GM23338 (cell line): ENCODE data around the gene FCSK. TPM values are rescaled to one million over a fixed set of nuclear protein-coding genes. Genes with fewer than 3 reads are reported as not detected.

Experiments used
- ATAC-seq: fragments of 200-7000 bp; cut with Tn5 transposase; 3 replicates; pipeline ENCODE4 v1.9.1; 2020
- DNase-seq: peaks from one replicate; pipeline ENCODE4 v3.0.0-alpha.2; 2015; ENCODE audit warnings: low spot score
- H2AFZ ChIP-seq: fragments of 200-600 bp; sonication (generic); 2 replicates; pipeline ENCODE4 v1.8.0; 2016; ENCODE audit warnings: antibody characterized with exemption, mild to moderate bottlenecking, moderate library complexity
- H3F3A ChIP-seq: fragments of 200-600 bp; sonication (generic); replicated peaks from 2 replicates; pipeline ENCODE4 v1.8.0; 2017; ENCODE audit warnings: antibody characterized with exemption, mixed run types, low read depth
- H3K27ac ChIP-seq: fragments of 200-600 bp; sonication (generic); 2 replicates; pipeline ENCODE4 v1.6.1; 2016; ENCODE audit warnings: low read depth
- H3K27me3 ChIP-seq: fragments of 200-600 bp; sonication (generic); 2 replicates; pipeline ENCODE4 v1.8.0; 2016; ENCODE audit warnings: mild to moderate bottlenecking, mixed run types, moderate library complexity; ENCODE audit not compliant: insufficient read depth
- H3K36me3 ChIP-seq: fragments of 200-600 bp; sonication (generic); 2 replicates; pipeline ENCODE4 v1.8.0; 2016; ENCODE audit warnings: mild to moderate bottlenecking; ENCODE audit not compliant: insufficient read depth
- H3K4me1 ChIP-seq: fragments of 200-600 bp; sonication (generic); 2 replicates; pipeline ENCODE4 v1.8.0; 2016; ENCODE audit warnings: mild to moderate bottlenecking, moderate library complexity; ENCODE audit not compliant: insufficient read depth
- H3K4me2 ChIP-seq: fragments of 200-600 bp; sonication (generic); 2 replicates; pipeline ENCODE4 v1.7.1; 2017; ENCODE audit warnings: mixed run types
- H3K4me3 ChIP-seq: fragments of 200-600 bp; sonication (generic); 2 replicates; pipeline ENCODE4 v1.6.1; 2016; ENCODE audit warnings: mixed run types
- H3K79me2 ChIP-seq: fragments of 200-600 bp; sonication (generic); replicated peaks from 2 replicates; pipeline ENCODE4 v1.8.0; 2017; ENCODE audit warnings: mild to moderate bottlenecking; ENCODE audit not compliant: insufficient read depth
- H3K9me2 ChIP-seq: fragments of 200-600 bp; sonication (generic); 2 replicates; pipeline ENCODE4 v1.8.0; 2017; ENCODE audit not compliant: insufficient read depth
- H4K20me1 ChIP-seq: fragments of 200-600 bp; sonication (generic); replicated peaks from 2 replicates; pipeline ENCODE4 v1.8.0; 2017; ENCODE audit warnings: mild to moderate bottlenecking; ENCODE audit not compliant: insufficient read depth
- H3K27ac Mint-ChIP-seq: 2 replicates; pipeline ENCODE4 v1.8.0; 2020; ENCODE audit warnings: inconsistent platforms, mild to moderate bottlenecking, moderate library complexity, mixed read lengths
- H3K27me3 Mint-ChIP-seq: 3 replicates; pipeline ENCODE4 v1.8.0; 2022; ENCODE audit warnings: low read depth, mild to moderate bottlenecking, moderate library complexity, mixed read lengths, inconsistent platforms; ENCODE audit not compliant: insufficient read depth, poor library complexity
- H3K36me3 Mint-ChIP-seq: 3 replicates; pipeline ENCODE4 v1.8.0; 2021; ENCODE audit warnings: low read depth, mild to moderate bottlenecking, inconsistent platforms, moderate library complexity, mixed read lengths
- H3K4me1 Mint-ChIP-seq: 3 replicates; pipeline ENCODE4 v1.8.0; 2020; ENCODE audit warnings: mild to moderate bottlenecking, inconsistent platforms, mixed read lengths
- H3K4me3 Mint-ChIP-seq: 3 replicates; pipeline ENCODE4 v1.8.0; 2021; ENCODE audit warnings: moderate library complexity, mild to moderate bottlenecking, inconsistent platforms, mixed read lengths
- H3K9me3 Mint-ChIP-seq: 3 replicates; pipeline ENCODE4 v1.8.0; 2020; ENCODE audit warnings: moderate library complexity, mild to moderate bottlenecking, inconsistent platforms, mixed read lengths
- CREB1 ChIP-seq: fragments of 250-450 bp; sonication (Bioruptor Pico); IDR thresholded peaks from 2 replicates; pipeline ENCODE4 v1.5.0; 2020; ENCODE audit warnings: low read depth, mild to moderate bottlenecking, moderate library complexity
- CTCF ChIP-seq, 2 experiments: fragments of 200-600 bp in 1 of 2; sonication (generic) in 1 of 2; conservative IDR thresholded peaks; 2 replicates each; pipeline versions ENCODE4 v1.5.1 to v1.6.1; 2016 to 2017; ENCODE audit warnings: antibody characterized with exemption in 2 of 2, low read depth in 2 of 2, mild to moderate bottlenecking in 2 of 2, moderate library complexity in 1 of 2
- EZH2phosphoT487 ChIP-seq: fragments of 200-600 bp; sonication (generic); IDR thresholded peaks from one replicate; pipeline ENCODE4 v1.8.1; 2018; ENCODE audit warnings: antibody characterized with exemption; ENCODE audit not compliant: unreplicated experiment
- JUNB ChIP-seq: IDR thresholded peaks from one replicate; pipeline ENCODE4 v1.6.1; 2016; ENCODE audit warnings: antibody characterized with exemption; ENCODE audit not compliant: unreplicated experiment
- NANOG ChIP-seq: IDR thresholded peaks from 2 replicates; pipeline ENCODE4 v1.6.1; 2016; ENCODE audit warnings: antibody characterized with exemption, borderline replicate concordance
- POLR2AphosphoS5 ChIP-seq: IDR thresholded peaks from 2 replicates; pipeline ENCODE4 v1.6.1; 2016; ENCODE audit warnings: antibody characterized with exemption, low read depth
- REST ChIP-seq: IDR thresholded peaks from one replicate; pipeline ENCODE4 v1.6.1; 2018; ENCODE audit warnings: antibody characterized with exemption; ENCODE audit not compliant: unreplicated experiment
- STAT1 ChIP-seq: IDR thresholded peaks from one replicate; pipeline ENCODE4 v1.6.1; 2016; ENCODE audit warnings: antibody characterized with exemption; ENCODE audit not compliant: unreplicated experiment
- ZNF114 ChIP-seq: fragments of 250-450 bp; sonication (Bioruptor Pico); IDR thresholded peaks from 2 replicates; pipeline ENCODE4 v1.5.0; 2020; ENCODE audit warnings: mild to moderate bottlenecking, moderate library complexity
- ZNF331 ChIP-seq: fragments of 250-450 bp; sonication (Bioruptor Pico); IDR thresholded peaks from 2 replicates; pipeline ENCODE4 v1.5.0; 2020; ENCODE audit warnings: low read depth, mild to moderate bottlenecking, moderate library complexity
- ZNF462 ChIP-seq: fragments of 250-450 bp; sonication (Bioruptor Pico); IDR thresholded peaks from 2 replicates; pipeline ENCODE4 v1.5.0; 2020; ENCODE audit warnings: mild to moderate bottlenecking, moderate library complexity
- polyA plus RNA-seq: library from polyadenylated mRNA; unstranded; fragments of >200 nt; fragmentation: Nextera tagmentation; extraction: Ambion mirVana; gene quantifications from 2 replicates; pipeline ENCODE4 v1.2.1, GENCODE V29; 2016
- total RNA-seq: library from RNA; depleted of rRNA; stranded (reverse); fragments of >200 nt; shearing (Covaris generic); gene quantifications from 2 replicates; pipeline ENCODE4 v1.2.3, GENCODE V29; 2014
- TF ChIP-seq, protein P1 (sequence below): IDR thresholded peaks from 2 replicates; pipeline ENCODE4 v1.6.1; 2016; ENCODE audit warnings: antibody characterized with exemption

The FCSK gene
- total and polyA plus RNA-seq, 2 experiments from 2014 or later = 2.3 to 4.0 TPM

DNA sequence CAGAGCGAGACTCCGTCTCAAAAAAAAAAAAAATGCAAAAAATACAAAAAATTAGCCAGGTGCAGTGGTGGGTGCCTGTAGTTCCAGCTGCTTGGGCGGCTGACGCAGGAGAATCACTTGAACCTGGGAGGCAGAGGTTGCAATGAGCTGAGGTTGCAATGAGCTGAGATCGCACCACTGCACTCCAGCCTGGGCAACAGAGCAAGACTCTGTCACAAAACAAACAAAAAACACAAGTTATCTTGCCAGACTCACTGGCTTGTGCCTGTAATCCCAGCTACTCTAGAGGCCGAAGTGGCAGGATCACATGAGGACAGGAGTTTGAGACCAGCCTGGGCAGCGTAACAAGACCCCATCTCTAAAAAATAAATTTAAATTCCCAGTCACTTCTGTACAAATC, 12.1 kb upstream of the FCSK start:
- no peak overlapping the region for H3K27ac Mint-ChIP-seq

More for the DNA sequence above, 12.1 kb upstream of the FCSK start:
- no peak for TF ChIP-seq REST
- no peak for TF ChIP-seq POLR2AphosphoS5
- no peak for TF ChIP-seq ZNF331 (CRISPR knock-in tag)
- TF ChIP-seq, protein P1, sequence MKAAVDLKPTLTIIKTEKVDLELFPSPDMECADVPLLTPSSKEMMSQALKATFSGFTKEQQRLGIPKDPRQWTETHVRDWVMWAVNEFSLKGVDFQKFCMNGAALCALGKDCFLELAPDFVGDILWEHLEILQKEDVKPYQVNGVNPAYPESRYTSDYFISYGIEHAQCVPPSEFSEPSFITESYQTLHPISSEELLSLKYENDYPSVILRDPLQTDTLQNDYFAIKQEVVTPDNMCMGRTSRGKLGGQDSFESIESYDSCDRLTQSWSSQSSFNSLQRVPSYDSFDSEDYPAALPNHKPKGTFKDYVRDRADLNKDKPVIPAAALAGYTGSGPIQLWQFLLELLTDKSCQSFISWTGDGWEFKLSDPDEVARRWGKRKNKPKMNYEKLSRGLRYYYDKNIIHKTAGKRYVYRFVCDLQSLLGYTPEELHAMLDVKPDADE = no peak
- TF ChIP-seq EZH2phosphoT487 = no peak
- TF ChIP-seq ZNF114 (CRISPR knock-in tag) = no peak
- TF ChIP-seq CTCF (conservative IDR thresholded peaks at IDR 0.05; ENCODE audit: low read depth in 2 of 2) = no peak
- no peak for TF ChIP-seq ZNF462 (CRISPR knock-in tag)
- no peak for TF ChIP-seq JUNB
- TF ChIP-seq NANOG = no peak
- TF ChIP-seq CREB1 (CRISPR knock-in tag) = no peak
- no peak for TF ChIP-seq STAT1
- Histone ChIP-seq H3K4me3 (no peak overlapping the region), H3K27me3 (no peaks in the 10 kb centered on the region), H3F3A (peaks cover 13% of the 10 kb centered on the region), H3K27ac (no peak overlapping the region), H4K20me1 (no peaks in the 10 kb centered on the region), H3K4me2 (no peak overlapping the region), H3K9me2 (no peaks in the 10 kb centered on the region), H3K4me1 (peaks cover 26% of the 10 kb centered on the region), H3K36me3 (no peaks in the 10 kb centered on the region), H2AFZ (no peak overlapping the region), H3K79me2 (peaks cover 11% of the 10 kb centered on the region)
- no peak for DNase-seq
- Mint-ChIP-seq H3K36me3 (no peaks in the 10 kb centered on the region; the same call in 2 of the 3 replicates), H3K4me1 (peaks cover 24% of the 10 kb centered on the region), H3K27me3 (peaks cover 13% of the 10 kb centered on the region), H3K9me3 (no peaks in the 10 kb centered on the region), H3K4me3 (no peak overlapping the region)
- ATAC-seq = no peak
